ENCODE measurements around the gene CAPN15.

CAPN15 gene

DNA sequence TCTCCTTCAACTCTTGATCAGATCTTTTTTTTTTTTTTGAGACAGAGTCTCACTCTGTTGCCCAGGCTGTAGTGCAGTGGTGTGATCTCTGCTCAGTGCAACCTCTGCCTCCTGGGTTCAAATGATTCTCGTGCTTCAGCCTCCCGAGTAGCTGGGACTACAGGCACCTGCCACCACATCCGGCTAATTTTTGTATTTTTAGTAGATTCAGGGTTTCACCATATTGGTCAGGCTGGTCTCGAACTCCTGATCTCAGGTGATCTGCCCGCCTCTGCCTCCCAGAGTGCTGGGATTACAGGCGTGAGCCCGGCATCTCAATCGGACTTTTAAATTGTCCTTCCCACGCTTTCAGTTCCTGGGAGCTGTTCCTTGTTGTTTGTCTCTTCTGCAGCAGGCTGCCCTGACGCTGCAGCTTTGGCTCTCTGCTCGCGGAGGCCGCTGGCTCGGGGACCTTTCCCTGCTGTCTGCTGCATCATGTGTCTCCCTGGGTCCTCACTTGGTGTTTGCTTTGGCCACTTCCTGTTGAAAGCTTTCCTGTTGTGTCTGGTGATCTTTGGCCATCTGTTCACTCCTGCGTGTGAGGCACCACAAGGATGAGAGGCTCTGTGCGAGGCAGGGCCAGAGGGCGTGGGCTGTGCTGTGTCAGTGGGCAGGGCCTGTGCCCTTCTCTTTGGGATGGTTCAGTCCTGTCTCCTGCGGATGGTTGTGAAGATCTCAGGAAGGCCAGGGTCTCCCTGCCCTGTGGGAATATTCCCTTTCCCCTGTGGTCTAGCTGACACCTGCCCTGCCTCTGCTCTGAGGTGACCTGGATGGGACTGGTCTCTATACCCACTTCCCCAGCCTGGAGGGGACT lies 18.4 kb upstream of the CAPN15 start:
- Histone ChIP-seq H3K27me3 (ENCODE audit: control insufficient read depth, insufficient read depth, low read length) (no peaks in the 10 kb centered on the region), H3K9me3 (ENCODE audit: control insufficient read depth, low read depth, low read length) (no peaks in the 10 kb centered on the region), H3K36me3 (ENCODE audit: control insufficient read depth, low read depth, low read length) (no peaks in the 10 kb centered on the region), H3K4me3 (ENCODE audit: low read length) (no peak overlapping the region), H3K27ac (ENCODE audit: low read length) (no peak overlapping the region), H3K9ac (ENCODE audit: low read length) (no peak overlapping the region), H3K4me1 (ENCODE audit: control insufficient read depth, low read depth, low read length) (no peaks in the 10 kb centered on the region)

- no peaks in the 10 kb centered on the region for H3K9me3 ChIP-seq (ENCODE audit: control insufficient read depth, low read depth, low read length)
- no peaks in the 10 kb centered on the region for H3K27me3 ChIP-seq (ENCODE audit: control insufficient read depth, insufficient read depth, low read length)
- no peaks in the 10 kb centered on the region for H3K4me1 ChIP-seq (ENCODE audit: control insufficient read depth, low read depth, low read length)
- no peak overlapping the region for H3K27ac ChIP-seq (ENCODE audit: low read length)
- H3K9ac ChIP-seq (ENCODE audit: low read length): no peak overlapping the region
- no peak overlapping the region for H3K4me3 ChIP-seq (ENCODE audit: low read length)
- peaks cover 4% of the 10 kb centered on the region for H3K36me3 ChIP-seq (ENCODE audit: control insufficient read depth, low read depth, low read length)
These were observed 17.3 kb upstream of the CAPN15 start for GRCh38 chr16:510066-510825.

DNA sequence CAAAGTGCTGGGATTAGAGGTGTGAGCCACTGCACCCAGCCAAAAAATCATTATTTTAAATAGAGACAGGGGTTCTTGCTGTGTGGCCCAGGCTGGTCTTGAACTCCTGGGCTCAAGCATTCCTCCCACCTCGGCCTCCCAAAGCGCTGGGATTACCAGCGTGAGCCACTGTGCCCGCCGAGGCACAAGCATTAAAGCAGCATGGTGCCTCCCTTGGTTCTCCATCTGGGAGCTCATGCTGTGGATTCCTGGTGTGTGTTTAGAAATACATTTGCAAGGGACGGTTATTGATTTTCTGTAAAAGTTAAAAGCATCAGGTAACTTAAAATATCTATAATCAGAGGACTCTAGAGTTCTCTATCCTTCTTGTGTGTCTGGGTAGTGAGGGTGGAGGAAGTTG lies 14.7 kb upstream of the CAPN15 start:
- peaks cover 8% of the 10 kb centered on the region for H3K36me3 ChIP-seq (ENCODE audit: control insufficient read depth, low read depth, low read length)
- no peaks in the 10 kb centered on the region for H3K27me3 ChIP-seq (ENCODE audit: control insufficient read depth, insufficient read depth, low read length)
- H3K9ac ChIP-seq (ENCODE audit: low read length): no peak overlapping the region
- H3K9me3 ChIP-seq (ENCODE audit: control insufficient read depth, low read depth, low read length): no peaks in the 10 kb centered on the region
- no peak overlapping the region for H3K4me3 ChIP-seq (ENCODE audit: low read length)
- H3K4me1 ChIP-seq (ENCODE audit: control insufficient read depth, low read depth, low read length): no peaks in the 10 kb centered on the region
- no peak overlapping the region for H3K27ac ChIP-seq (ENCODE audit: low read length)

DNA sequence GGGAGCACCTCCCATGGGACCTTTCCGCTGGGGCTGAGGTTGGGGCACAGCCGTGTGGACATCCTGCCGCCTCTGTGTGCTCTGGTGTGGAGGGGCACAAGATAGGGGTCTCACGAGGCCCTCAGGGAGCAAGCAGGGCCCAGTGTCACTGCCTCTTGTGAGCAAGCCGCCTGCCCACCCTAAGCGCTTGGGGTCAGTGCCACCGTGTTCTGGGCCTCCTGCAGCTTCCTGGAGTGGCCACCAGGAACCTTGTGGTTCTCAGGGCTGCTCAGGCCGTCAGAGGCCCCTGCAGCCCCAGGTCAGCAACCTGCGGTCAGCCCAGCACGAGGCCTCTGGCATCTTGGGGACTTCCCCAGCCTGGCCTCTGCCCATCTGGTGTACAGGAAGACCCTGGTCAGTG lies 13.6 kb upstream of the CAPN15 start:
- no peaks in the 10 kb centered on the region for H3K4me1 ChIP-seq (ENCODE audit: control insufficient read depth, low read depth, low read length)
- no peak overlapping the region for H3K9ac ChIP-seq (ENCODE audit: low read length)
- no peaks in the 10 kb centered on the region for H3K27me3 ChIP-seq (ENCODE audit: control insufficient read depth, insufficient read depth, low read length)
- no peaks in the 10 kb centered on the region for H3K9me3 ChIP-seq (ENCODE audit: control insufficient read depth, low read depth, low read length)
- no peak overlapping the region for H3K4me3 ChIP-seq (ENCODE audit: low read length)
- H3K36me3 ChIP-seq (ENCODE audit: control insufficient read depth, low read depth, low read length): peaks cover 8% of the 10 kb centered on the region
- H3K27ac ChIP-seq (ENCODE audit: low read length): no peak overlapping the region

DNA sequence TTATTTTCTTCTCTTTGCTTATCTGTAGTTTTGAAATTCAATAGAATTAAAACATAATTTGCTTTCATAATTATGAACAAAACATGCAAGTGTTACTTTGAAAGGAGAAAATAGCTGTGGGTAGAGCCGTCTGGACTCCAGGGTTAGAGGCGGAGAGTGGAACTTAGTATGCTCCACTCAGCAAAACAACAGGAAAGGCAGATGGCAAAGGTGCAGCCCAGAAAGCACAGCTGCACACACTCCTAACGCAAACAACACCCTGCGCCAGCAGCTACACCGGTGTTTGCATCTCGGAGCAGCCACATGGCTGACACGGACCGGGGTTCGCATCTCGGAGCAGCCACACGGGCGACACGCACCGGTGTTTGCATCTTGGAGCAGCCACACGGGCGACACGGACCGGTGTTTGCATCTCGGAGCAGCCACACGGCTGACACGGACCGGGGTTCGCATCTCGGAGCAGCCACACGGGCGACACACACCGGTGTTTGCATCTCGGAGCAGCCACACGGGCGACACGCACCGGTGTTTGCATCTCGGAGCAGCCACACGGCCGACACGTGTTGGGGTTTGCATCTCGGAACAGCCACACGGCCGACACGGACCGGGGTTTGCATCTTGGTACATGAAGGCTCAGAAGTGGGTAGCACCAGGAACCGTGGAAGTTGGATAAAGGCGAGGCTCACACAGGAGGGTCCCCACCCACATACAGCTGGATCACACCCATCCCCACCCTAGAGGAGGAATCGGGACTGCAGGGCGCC lies 12.2 kb upstream of the CAPN15 start:
- Histone ChIP-seq H3K27me3 (ENCODE audit: control insufficient read depth, insufficient read depth, low read length) (no peaks in the 10 kb centered on the region), H3K9me3 (ENCODE audit: control insufficient read depth, low read depth, low read length) (no peaks in the 10 kb centered on the region), H3K27ac (ENCODE audit: low read length) (no peak overlapping the region), H3K9ac (ENCODE audit: low read length) (no peak overlapping the region), H3K36me3 (ENCODE audit: control insufficient read depth, low read depth, low read length) (peaks cover 8% of the 10 kb centered on the region), H3K4me1 (ENCODE audit: control insufficient read depth, low read depth, low read length) (no peaks in the 10 kb centered on the region), H3K4me3 (ENCODE audit: low read length) (no peak overlapping the region)

- Histone ChIP-seq H3K9ac (ENCODE audit: low read length) (no peak overlapping the region), H3K4me3 (ENCODE audit: low read length) (no peak overlapping the region), H3K9me3 (ENCODE audit: control insufficient read depth, low read depth, low read length) (no peaks in the 10 kb centered on the region), H3K27ac (ENCODE audit: low read length) (no peak overlapping the region), H3K4me1 (ENCODE audit: control insufficient read depth, low read depth, low read length) (no peaks in the 10 kb centered on the region), H3K27me3 (ENCODE audit: control insufficient read depth, insufficient read depth, low read length) (no peaks in the 10 kb centered on the region), H3K36me3 (ENCODE audit: control insufficient read depth, low read depth, low read length) (peaks cover 8% of the 10 kb centered on the region)
These were observed 11.6 kb upstream of the CAPN15 start for GRCh38 chr16:515939-516226.

GRCh38 chr16:516301-516700 lies 11.2 kb upstream of the CAPN15 start:
- Histone ChIP-seq H3K4me1 (ENCODE audit: control insufficient read depth, low read depth, low read length) (no peaks in the 10 kb centered on the region), H3K4me3 (ENCODE audit: low read length) (no peak overlapping the region), H3K27ac (ENCODE audit: low read length) (no peak overlapping the region), H3K9me3 (ENCODE audit: control insufficient read depth, low read depth, low read length) (no peaks in the 10 kb centered on the region), H3K27me3 (ENCODE audit: control insufficient read depth, insufficient read depth, low read length) (no peaks in the 10 kb centered on the region), H3K36me3 (ENCODE audit: control insufficient read depth, low read depth, low read length) (peaks cover 8% of the 10 kb centered on the region), H3K9ac (ENCODE audit: low read length) (no peak overlapping the region)

DNA sequence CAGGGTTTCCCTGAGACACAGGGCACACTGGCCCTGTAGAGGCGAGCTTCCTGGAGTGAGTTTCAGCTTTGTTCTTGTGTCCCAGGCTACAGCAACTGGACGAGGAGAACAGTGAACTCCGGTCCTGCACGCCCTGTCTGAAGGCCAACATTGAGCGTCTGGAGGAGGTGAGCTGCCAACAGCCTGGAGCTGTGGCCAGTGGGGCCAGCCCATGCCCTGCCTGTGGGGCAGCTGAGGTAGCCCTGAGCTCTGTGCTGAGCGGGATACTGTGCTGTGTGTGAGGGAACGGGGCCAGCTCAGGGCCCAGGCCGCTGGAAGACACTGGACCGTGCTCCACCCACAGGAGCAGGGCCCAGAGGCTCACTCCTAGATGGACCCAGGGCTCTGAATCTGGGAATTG lies 8.7 kb upstream of the CAPN15 start:
- Histone ChIP-seq H3K27me3 (ENCODE audit: control insufficient read depth, insufficient read depth, low read length) (no peaks in the 10 kb centered on the region), H3K9ac (ENCODE audit: low read length) (no peak overlapping the region), H3K36me3 (ENCODE audit: control insufficient read depth, low read depth, low read length) (peaks cover 8% of the 10 kb centered on the region), H3K9me3 (ENCODE audit: control insufficient read depth, low read depth, low read length) (no peaks in the 10 kb centered on the region), H3K4me1 (ENCODE audit: control insufficient read depth, low read depth, low read length) (no peaks in the 10 kb centered on the region), H3K27ac (ENCODE audit: low read length) (no peak overlapping the region), H3K4me3 (ENCODE audit: low read length) (no peak overlapping the region)

- Histone ChIP-seq H3K4me1 (ENCODE audit: control insufficient read depth, low read depth, low read length) (no peaks in the 10 kb centered on the region), H3K36me3 (ENCODE audit: control insufficient read depth, low read depth, low read length) (peaks cover 8% of the 10 kb centered on the region), H3K27ac (ENCODE audit: low read length) (no peak overlapping the region), H3K27me3 (ENCODE audit: control insufficient read depth, insufficient read depth, low read length) (no peaks in the 10 kb centered on the region), H3K9me3 (ENCODE audit: control insufficient read depth, low read depth, low read length) (no peaks in the 10 kb centered on the region), H3K4me3 (ENCODE audit: low read length) (no peak overlapping the region), H3K9ac (ENCODE audit: low read length) (no peak overlapping the region)
These were observed 8.1 kb upstream of the CAPN15 start for GRCh38 chr16:519425-519824.

DNA sequence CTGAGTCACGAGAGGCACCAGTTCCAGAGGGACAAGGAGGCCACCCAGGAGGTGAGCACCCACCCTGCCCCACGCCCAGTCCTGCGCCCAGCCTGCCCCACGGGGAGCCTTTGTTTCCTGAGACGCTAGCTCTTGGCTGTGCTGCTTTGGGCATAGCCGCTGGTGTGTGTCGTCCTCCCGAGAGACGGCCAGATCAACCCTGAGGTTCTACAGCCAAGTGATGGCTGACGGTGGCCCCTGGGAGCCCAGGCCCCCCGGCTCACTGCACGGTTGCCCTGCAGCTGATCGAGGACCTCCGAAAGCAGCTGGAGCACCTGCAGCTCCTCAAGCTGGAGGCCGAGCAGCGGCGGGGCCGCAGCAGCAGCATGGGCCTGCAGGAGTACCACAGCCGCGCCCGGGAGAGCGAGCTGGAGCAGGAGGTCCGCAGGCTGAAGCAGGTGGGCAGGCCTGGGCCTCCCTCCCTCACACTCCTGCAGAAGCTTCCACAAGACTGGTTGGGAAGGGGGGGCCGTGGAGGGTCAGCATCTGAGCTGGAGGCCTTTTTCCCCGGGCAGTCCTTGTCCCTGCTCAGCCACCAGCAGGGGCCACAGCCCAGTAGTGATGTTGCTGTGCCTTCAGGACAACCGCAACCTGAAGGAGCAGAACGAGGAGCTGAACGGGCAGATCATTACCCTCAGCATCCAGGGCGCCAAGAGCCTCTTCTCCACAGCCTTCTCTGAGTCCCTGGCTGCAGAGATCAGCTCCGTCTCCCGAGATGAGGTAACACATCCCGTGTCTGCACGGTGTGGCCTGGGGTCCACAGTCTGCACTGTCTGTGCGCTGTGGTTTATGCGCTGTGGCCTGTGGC lies 7.4 kb upstream of the CAPN15 start:
- H3K27ac ChIP-seq (ENCODE audit: low read length): no peak overlapping the region
- H3K36me3 ChIP-seq (ENCODE audit: control insufficient read depth, low read depth, low read length): peaks cover 6% of the 10 kb centered on the region
- H3K4me3 ChIP-seq (ENCODE audit: low read length): no peak overlapping the region
- no peaks in the 10 kb centered on the region for H3K27me3 ChIP-seq (ENCODE audit: control insufficient read depth, insufficient read depth, low read length)
- no peaks in the 10 kb centered on the region for H3K4me1 ChIP-seq (ENCODE audit: control insufficient read depth, low read depth, low read length)
- H3K9ac ChIP-seq (ENCODE audit: low read length): no peak overlapping the region
- H3K9me3 ChIP-seq (ENCODE audit: control insufficient read depth, low read depth, low read length): no peaks in the 10 kb centered on the region

GRCh38 chr16:520847-521246 lies 6.7 kb upstream of the CAPN15 start:
- no peak overlapping the region for H3K27ac ChIP-seq (ENCODE audit: low read length)
- H3K4me1 ChIP-seq (ENCODE audit: control insufficient read depth, low read depth, low read length): no peaks in the 10 kb centered on the region
- H3K27me3 ChIP-seq (ENCODE audit: control insufficient read depth, insufficient read depth, low read length): no peaks in the 10 kb centered on the region
- no peak overlapping the region for H3K9ac ChIP-seq (ENCODE audit: low read length)
- no peaks in the 10 kb centered on the region for H3K36me3 ChIP-seq (ENCODE audit: control insufficient read depth, low read depth, low read length)
- no peaks in the 10 kb centered on the region for H3K9me3 ChIP-seq (ENCODE audit: control insufficient read depth, low read depth, low read length)
- H3K4me3 ChIP-seq (ENCODE audit: low read length): no peak overlapping the region
